Neural crest cell (in vitro differentiated cells): ENCODE measurements around the gene CCDC183. TPM values are rescaled to one million over a fixed set of nuclear protein-coding genes. Genes with fewer than 3 reads are reported as not detected.
"Not testable (repeated sequence)": the region's sequence is repeated elsewhere in the genome, so short reads cannot be mapped to it uniquely, and the experiment has no call there.

Experiments used
- DNase-seq: peaks from one replicate; pipeline ENCODE4 v3.0.0; 2021; ENCODE audit warnings: low read depth, mixed read lengths, low spot score
- H3K27ac Mint-ChIP-seq: one replicate; pipeline ENCODE4 v1.8.0; 2021; ENCODE audit warnings: mild to moderate bottlenecking, mixed read lengths; ENCODE audit not compliant: unreplicated experiment
- H3K27me3 Mint-ChIP-seq: 2 replicates; pipeline ENCODE4 v1.8.0; 2021; ENCODE audit warnings: low read depth, mild to moderate bottlenecking, mixed read lengths
- H3K36me3 Mint-ChIP-seq: 2 replicates; pipeline ENCODE4 v1.8.0; 2021; ENCODE audit warnings: low read depth, mild to moderate bottlenecking, mixed read lengths
- H3K4me1 Mint-ChIP-seq: 2 replicates; pipeline ENCODE4 v1.8.0; 2021; ENCODE audit warnings: mixed read lengths
- H3K4me3 Mint-ChIP-seq: one replicate; pipeline ENCODE4 v1.8.0; 2021; ENCODE audit warnings: mild to moderate bottlenecking, mixed read lengths
- H3K9me3 Mint-ChIP-seq: 2 replicates; pipeline ENCODE4 v1.8.0; 2021; ENCODE audit warnings: mixed read lengths
- CTCF ChIP-seq: fragments of 200-600 bp; sonication (generic); conservative IDR thresholded peaks from 2 replicates; pipeline ENCODE4 v1.5.0; 2021; ENCODE audit warnings: antibody characterized with exemption, mild to moderate bottlenecking
- total RNA-seq: library from RNA; stranded (reverse); gene quantifications from 2 replicates; pipeline ENCODE4 v1.2.1, GENCODE V29; 2021

Gene CCDC183
- total RNA-seq, 1 donor from 2014 or later, result 1.4 TPM

- Mint-ChIP-seq H3K4me1 (no peaks in the 10 kb centered on the region), H3K9me3 (peaks cover 6% of the 10 kb centered on the region)
These were observed 41.4 kb upstream of the CCDC183 start for GRCh38 chr9:136754626-136755301.

GRCh38 chr9:136755302-136756133 is 40.6 kb upstream of the CCDC183 start:
- not testable (repeated sequence) for H3K4me3 Mint-ChIP-seq, DNase-seq, H3K27ac Mint-ChIP-seq

More at GRCh38 chr9:136754626-136755301, 41.4 kb upstream of the CCDC183 start:
- no peak for DNase-seq
- Mint-ChIP-seq H3K27ac (no peak overlapping the region), H3K4me3 (no peak overlapping the region), H3K27me3 (peaks cover 13% of the 10 kb centered on the region), H3K36me3 (no peaks in the 10 kb centered on the region)
- TF ChIP-seq CTCF, result no peak

GRCh38 chr9:136756134-136756438 is 40.1 kb upstream of the CCDC183 start:
- Mint-ChIP-seq H3K9me3 (peaks cover 6% of the 10 kb centered on the region), H3K27ac (no peak overlapping the region), H3K27me3 (peaks cover 11% of the 10 kb centered on the region), H3K4me3 (no peak overlapping the region), H3K36me3 (no peaks in the 10 kb centered on the region), H3K4me1 (peaks cover 5% of the 10 kb centered on the region)
- no peak for DNase-seq
- TF ChIP-seq CTCF, result no peak

More at GRCh38 chr9:136755302-136756133, 40.6 kb upstream of the CCDC183 start:
- H3K4me1 Mint-ChIP-seq, H3K36me3 Mint-ChIP-seq, H3K9me3 Mint-ChIP-seq: not testable (repeated sequence)
- peaks cover 13% of the 10 kb centered on the region for H3K27me3 Mint-ChIP-seq

- H3K4me3 Mint-ChIP-seq, result no peak overlapping the region
- peaks cover 3% of the 10 kb centered on the region for H3K9me3 Mint-ChIP-seq
- H3K36me3 Mint-ChIP-seq, result no peaks in the 10 kb centered on the region
- no peak for TF ChIP-seq CTCF
- H3K27me3 Mint-ChIP-seq, result peaks cover 6% of the 10 kb centered on the region
- no peak overlapping the region for H3K27ac Mint-ChIP-seq
- peaks cover 5% of the 10 kb centered on the region for H3K4me1 Mint-ChIP-seq
- no peak for DNase-seq
These were observed 39.3 kb upstream of the CCDC183 start for GRCh38 chr9:136756836-136757235.

- Mint-ChIP-seq H3K27me3 (peaks cover 3% of the 10 kb centered on the region), H3K27ac (no peak overlapping the region), H3K4me1 (peaks cover 5% of the 10 kb centered on the region), H3K4me3 (no peak overlapping the region), H3K36me3 (no peaks in the 10 kb centered on the region), H3K9me3 (peaks cover 2% of the 10 kb centered on the region)
- DNase-seq, result no peak
- TF ChIP-seq CTCF, result no peak
These were observed 38.8 kb upstream of the CCDC183 start for GRCh38 chr9:136757328-136757727.

- no peak for TF ChIP-seq CTCF
- Mint-ChIP-seq H3K27me3 (no peaks in the 10 kb centered on the region), H3K9me3 (no peaks in the 10 kb centered on the region), H3K4me3 (no peak overlapping the region), H3K4me1 (peaks cover 5% of the 10 kb centered on the region), H3K36me3 (no peaks in the 10 kb centered on the region), H3K27ac (no peak overlapping the region)
- DNase-seq, result no peak
These were observed 38.4 kb upstream of the CCDC183 start for GRCh38 chr9:136757751-136758140.
